Upper lobe of left lung (tissue), 4 donors: ENCODE data around the gene SLC29A3.

ENCODE experiments used
- EP300 ChIP-seq, 4 donors: sonication (generic); formaldehyde crosslinking; IDR thresholded peaks; one replicate each; pipeline ENCODE4 v1.5.1; 2017; ENCODE audit warnings: antibody characterized with exemption in 4 of 4, control low read depth in 2 of 4
- POLR2A ChIP-seq, 4 donors: fragments of 450-650 bp; IDR thresholded peaks; one replicate each; pipeline ENCODE4 v1.5.1; 2016 to 2017; ENCODE audit warnings: antibody characterized with exemption in 4 of 4, mild to moderate bottlenecking in 2 of 4
- POLR2AphosphoS5 ChIP-seq, 2 donors: sonication (generic); formaldehyde crosslinking; IDR thresholded peaks; one replicate each; pipeline ENCODE4 v1.5.1; 2017; ENCODE audit warnings: antibody characterized with exemption in 2 of 2
- TF ChIP-seq, protein P1 (sequence below), 6 experiments: fragments of 450-650 bp in 4 of 6; fragments of 200-600 bp in 2 of 6; sonication (generic) in 2 of 6; IDR thresholded peaks; one replicate each; pipeline ENCODE4 v1.5.1; 2016 to 2019; ENCODE audit warnings: antibody characterized with exemption in 6 of 6

DNA sequence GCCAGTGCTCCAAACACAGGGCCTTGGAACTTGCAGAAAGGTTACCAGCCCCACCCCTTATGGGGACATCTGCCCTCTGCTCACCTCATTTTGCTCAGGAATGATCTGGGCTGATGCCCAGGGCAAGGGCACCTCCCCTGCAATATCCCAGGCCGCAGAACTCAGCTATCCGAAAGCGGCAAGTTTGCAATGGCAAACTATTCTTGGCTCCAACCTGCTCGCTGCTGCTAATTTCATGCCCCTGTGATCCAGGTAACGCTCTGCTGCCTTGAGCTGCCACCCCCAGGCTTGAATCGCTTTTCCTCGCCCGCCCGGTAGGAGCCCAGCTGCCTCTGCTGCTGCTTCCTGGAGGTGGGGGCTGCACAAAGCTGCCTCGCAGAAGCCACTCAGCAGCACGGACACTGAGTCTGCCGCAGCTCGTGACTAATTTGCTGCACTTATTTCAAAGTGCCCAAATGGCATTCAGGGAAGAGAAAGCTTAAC is 18.2 kb downstream of the SLC29A3 start:
- TF ChIP-seq, protein P1, sequence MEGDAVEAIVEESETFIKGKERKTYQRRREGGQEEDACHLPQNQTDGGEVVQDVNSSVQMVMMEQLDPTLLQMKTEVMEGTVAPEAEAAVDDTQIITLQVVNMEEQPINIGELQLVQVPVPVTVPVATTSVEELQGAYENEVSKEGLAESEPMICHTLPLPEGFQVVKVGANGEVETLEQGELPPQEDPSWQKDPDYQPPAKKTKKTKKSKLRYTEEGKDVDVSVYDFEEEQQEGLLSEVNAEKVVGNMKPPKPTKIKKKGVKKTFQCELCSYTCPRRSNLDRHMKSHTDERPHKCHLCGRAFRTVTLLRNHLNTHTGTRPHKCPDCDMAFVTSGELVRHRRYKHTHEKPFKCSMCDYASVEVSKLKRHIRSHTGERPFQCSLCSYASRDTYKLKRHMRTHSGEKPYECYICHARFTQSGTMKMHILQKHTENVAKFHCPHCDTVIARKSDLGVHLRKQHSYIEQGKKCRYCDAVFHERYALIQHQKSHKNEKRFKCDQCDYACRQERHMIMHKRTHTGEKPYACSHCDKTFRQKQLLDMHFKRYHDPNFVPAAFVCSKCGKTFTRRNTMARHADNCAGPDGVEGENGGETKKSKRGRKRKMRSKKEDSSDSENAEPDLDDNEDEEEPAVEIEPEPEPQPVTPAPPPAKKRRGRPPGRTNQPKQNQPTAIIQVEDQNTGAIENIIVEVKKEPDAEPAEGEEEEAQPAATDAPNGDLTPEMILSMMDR (IDR thresholded peaks at IDR 0.05), result no peak
- TF ChIP-seq POLR2A (IDR thresholded peaks at IDR 0.05) (no peak), POLR2AphosphoS5 (IDR thresholded peaks at IDR 0.05) (no peak), EP300 (IDR thresholded peaks at IDR 0.05) (no peak)
